ENCODE data around the gene PRPF18.

The PRPF18 gene

DNA sequence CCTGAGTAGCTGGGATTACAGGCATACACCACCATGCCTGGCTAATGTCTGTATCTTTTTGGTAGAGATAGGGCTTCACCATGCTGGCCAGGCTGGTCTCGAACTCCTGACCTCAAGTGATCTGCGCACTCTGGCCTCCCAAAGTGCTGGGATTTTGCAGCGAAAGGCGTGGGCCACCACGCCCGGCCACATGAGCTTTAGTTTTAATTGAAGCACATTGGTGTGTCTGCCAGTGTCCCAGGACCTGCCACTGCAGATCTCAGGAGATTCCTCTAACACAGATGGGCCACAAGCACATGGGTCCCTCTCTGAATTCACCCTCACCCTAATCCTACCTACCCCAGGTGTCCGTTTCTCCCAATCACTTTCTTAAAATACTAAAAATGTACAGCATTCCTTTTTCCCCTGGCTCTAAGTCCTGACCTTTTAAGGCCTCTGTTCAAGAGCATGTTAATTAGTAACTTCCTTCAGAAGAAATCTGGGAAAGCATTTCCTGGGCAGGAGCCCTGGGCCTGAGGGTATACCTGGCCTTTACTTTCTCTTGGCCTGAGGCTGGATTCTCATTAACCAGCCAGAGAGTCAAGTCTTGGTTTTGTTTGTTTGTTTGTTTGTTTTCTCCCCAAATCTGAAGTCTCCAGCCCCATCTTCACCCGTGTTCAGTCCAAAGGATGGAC lies 82.6 kb downstream of the PRPF18 start:
- DNase-seq (ENCODE audit: low read depth): no peak

DNA sequence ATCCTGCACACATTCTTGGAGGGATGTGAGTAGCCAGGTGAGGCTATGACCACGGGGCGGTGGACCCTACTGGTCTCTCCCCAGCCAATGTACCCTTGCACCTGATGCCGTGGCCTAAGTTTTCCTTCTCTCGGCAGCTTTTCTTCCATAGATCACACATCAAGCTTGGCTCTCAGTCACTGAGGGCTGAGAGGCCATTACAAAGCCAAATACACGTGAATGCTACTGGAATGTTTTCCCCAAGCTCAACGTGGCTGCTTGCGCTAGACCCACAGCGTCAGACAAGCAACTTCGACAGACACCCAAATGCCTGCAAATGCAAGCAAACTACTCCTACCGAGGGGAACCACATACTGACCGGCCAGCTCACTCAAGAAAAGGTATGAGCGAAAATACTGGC lies 83.1 kb downstream of the PRPF18 start:
- DNase-seq (ENCODE audit: low read depth): no peak

DNA sequence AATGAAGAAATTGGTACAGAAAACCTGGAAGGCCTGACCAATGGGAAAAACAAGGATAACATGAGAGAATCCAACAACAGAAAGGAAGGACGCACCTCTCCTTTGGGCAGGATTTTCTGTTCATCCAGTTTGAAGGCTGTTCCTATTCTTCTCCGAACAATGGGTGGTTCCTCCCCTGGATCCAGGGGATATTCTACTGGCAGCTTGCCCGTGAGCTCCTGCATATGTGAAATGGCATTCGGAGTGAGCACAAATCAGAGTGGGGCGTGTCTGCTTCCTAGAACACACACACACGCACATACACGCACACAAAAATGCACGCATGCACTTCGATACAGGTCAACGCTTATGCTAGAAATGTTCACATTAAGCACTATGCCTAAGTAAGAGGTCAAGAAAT lies 83.5 kb downstream of the PRPF18 start:
- no peak for DNase-seq (ENCODE audit: low read depth)

DNA sequence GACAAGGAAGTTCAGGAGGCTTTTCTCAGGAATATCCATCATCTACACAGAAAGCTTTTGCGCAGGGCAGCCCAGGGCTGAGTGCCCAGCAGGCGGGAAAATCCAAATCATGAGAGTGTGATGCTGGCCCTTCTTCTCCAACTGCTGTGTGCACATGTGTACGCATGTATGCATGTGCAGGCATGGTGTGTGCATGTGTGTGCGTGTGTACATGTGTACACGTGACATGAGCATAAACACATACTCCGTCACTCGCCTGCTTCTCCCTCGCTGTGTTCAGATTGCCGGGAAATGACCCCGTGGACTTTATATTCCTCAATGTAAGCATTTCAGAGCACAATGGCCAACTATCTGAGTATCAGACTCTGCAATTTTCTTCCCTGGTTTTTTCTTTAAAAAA lies 85.1 kb downstream of the PRPF18 start:
- no peak for DNase-seq (ENCODE audit: low read depth)

DNA sequence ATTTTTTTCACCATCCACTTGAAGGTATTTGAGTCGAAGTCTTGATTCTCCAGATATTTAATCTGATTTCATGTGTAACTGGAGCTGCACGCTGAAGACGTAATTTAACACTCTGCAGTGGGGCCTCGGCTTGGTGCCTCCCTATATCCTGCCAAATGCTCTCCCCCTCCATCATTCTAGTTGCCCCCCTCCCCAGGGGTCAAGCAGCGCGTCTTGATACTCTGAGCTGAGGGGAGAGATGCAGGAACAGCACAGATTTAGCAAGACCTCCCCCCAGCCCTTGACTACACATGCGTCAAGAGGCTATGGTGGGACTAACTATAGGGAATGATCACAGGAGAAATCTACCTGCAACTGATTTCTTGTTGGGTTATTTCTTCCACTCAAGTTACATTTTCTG lies 85.8 kb downstream of the PRPF18 start:
- DNase-seq (ENCODE audit: low read depth): no peak

DNA sequence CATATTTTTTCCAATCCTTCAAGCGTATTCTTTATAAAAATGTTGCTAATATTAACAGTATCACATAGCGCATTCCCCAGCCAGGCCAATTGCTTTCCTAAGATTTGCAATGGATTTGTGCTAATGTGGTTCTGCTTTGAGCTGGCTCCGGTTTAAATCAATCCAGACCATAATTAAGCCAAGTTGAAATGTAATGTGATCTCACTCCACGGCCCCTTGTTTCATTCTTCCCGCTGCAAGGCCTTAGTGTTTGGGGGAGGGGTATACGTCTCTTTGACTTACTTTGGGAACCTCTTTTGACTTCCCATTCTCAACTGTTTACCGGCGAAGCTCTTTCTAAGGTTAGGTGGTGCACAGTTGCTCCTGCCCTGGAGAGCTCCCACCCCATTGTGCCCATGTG lies 86.4 kb downstream of the PRPF18 start:
- DNase-seq (ENCODE audit: low read depth): no peak

DNA sequence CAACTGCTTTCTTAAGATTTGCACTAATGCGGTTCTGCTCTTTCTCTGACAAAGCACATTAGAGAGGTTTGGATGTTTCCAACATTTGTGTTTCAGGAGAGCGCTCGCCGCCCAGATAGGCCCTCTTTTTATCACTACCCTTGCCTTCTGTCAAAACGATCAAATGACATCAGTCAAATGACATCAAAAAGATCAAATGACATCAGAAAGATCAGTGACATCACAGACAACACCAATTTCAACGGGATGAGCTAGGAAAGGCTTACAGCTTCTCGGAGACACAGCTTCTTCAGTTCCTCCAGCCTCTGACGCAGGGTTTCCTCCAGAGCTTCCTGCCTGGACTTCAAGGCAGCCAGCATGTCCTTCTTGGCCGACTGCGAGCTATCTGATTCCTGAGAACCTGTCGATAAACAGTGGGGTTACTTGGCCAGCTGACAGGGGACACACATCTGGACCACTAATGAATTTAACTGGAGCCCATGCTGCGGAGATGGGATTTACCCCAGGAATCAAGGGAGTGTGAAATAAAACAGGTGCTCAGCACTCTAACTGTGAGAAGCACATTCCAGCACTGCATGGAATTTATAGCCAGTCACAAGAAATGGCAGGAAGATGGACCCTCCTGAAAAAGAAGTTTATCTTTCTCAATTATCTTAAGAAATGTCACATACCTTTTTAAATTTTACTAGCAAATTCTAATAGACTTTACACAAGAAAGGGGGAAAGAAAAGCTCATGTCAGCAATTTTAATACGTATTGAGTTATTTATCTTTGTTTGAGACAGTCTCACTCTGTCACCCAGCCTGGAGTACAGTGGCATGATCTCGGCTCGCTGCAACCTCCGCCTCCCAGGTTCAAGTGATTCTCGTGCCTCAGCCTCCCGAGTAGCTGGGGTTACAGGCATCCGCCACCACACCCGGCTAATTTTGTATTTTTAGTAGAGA lies 88.2 kb downstream of the PRPF18 start:
- no peak for DNase-seq (ENCODE audit: low read depth)

DNA sequence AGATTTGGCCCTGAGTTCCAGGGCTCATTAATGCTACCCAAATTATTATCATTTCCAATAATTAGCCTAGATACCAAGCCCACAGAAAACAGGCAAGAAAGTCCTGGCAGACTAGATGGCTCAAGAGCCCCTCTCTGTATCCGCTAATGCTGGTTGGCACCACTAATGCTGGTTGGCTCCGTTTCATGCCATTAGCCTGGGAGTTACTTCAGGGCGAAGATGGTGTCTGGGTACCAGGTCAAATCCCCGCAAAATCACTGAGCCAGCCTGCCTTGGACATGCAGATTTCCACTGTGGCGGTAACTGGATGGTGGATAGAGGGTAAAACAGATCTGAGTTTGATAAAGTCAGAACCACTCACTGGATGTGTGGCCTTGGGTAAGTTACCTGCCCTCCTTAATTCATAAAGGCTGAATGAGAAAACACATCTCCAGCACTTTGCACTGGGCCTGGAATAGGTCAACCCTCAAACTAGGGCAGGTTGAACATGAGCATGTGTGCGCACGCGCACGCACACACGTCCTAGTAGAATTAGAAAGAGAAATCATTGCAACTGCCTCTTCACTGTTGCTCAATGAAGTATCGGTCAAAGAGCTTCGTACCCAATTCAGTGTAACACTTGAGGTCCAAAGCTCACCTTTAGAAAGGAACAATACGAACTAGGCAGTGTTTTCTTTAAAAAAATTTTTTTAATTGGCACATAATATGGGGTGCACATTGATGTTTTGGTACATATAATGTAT lies 91.5 kb downstream of the PRPF18 start:
- DNase-seq (ENCODE audit: low read depth): no peak

Data from GM04503 (cell line).